Neutrophil (primary cell): Measurements from ENCODE around the gene AREG.

ENCODE experiments used
- H3K27ac ChIP-seq: fragments of 200-600 bp; sonication (generic); 2 replicates; pipeline ENCODE4 v1.5.1; 2016; ENCODE audit warnings: mild to moderate bottlenecking, moderate library complexity
- H3K27me3 ChIP-seq: fragments of 200-600 bp; sonication (generic); 2 replicates; pipeline ENCODE4 v1.6.0; 2016; ENCODE audit warnings: mild to moderate bottlenecking
- H3K36me3 ChIP-seq: fragments of 200-600 bp; sonication (generic); 2 replicates; pipeline ENCODE4 v1.5.1; 2017
- H3K4me1 ChIP-seq, 2 experiments: fragments of 200-600 bp in 1 of 2; sonication (generic) in 1 of 2; 1 replicate in 1 of 2; 2 replicates in 1 of 2; pipeline versions ENCODE4 v1.5.1 to v1.6.1; 2013 to 2016; ENCODE audit warnings: low read depth in 1 of 2, low read length in 1 of 2, mild to moderate bottlenecking in 1 of 2, moderate library complexity in 1 of 2; ENCODE audit not compliant: control insufficient read depth in 1 of 2, insufficient read depth in 1 of 2
- H3K4me3 ChIP-seq, 2 experiments: fragments of 200-600 bp in 1 of 2; sonication (generic) in 1 of 2; 1 replicate in 1 of 2; 2 replicates in 1 of 2; pipeline ENCODE4 v1.5.1; 2013 to 2016; ENCODE audit warnings: low read depth in 1 of 2, low read length in 1 of 2, mild to moderate bottlenecking in 1 of 2, moderate library complexity in 1 of 2
- H3K9me3 ChIP-seq: fragments of 200-600 bp; sonication (generic); 2 replicates; pipeline ENCODE4 v1.5.1; 2016
- CTCF ChIP-seq: fragments of 200-600 bp; sonication (generic); IDR thresholded peaks from 2 replicates; pipeline ENCODE4 v1.5.1; 2016; ENCODE audit warnings: antibody characterized with exemption

AREG gene

DNA sequence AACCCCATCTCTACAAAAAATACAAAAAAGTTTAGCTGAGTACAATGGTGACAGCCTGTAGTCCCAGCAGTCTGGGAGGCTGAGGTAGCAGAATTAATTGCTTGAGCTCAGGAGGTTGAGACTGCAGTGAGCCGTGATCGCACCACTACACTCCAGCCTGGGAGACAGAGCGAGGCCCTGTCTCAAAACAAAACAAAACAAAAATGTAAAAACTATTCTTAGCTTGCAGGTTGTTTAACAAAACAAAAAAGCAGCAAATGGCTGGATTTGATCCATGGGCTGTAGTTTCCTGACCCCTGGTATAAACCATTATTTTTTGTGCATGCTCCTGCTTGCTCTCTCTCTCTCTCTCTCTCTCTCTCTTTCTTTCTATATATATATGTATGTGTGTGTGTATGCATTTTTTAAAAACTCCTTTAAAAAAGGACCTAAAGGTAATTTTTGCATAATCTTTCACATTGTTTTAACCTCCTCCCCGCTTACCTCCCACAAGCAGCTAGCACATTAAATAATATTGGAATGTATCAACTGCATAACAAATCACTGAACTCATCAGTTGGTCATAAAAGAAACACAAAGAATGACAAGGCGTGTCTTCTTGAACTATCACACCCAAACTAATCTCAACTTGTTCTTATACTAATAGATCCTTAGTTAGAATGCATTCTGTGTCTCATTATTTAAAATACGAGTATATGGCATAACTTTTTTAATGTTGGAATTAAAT lies 4.8 kb downstream of the AREG start:
- Histone ChIP-seq H3K9me3 (no peaks in the 10 kb centered on the region), H3K27me3 (no peaks in the 10 kb centered on the region), H3K36me3 (no peaks in the 10 kb centered on the region), H3K27ac (no peak overlapping the region), H3K4me1 (peaks cover 5 to 8% of the 10 kb centered on the region in 2 experiments), H3K4me3 (no peak overlapping the region)
- no peak for TF ChIP-seq CTCF

GRCh38 chr4:74450298-74450683 lies 5.4 kb downstream of the AREG start:
- H3K4me1 ChIP-seq, result peaks cover 4% of the 10 kb centered on the region in 2 experiments
- H3K4me3 ChIP-seq, result no peak overlapping the region
- H3K36me3 ChIP-seq, result no peaks in the 10 kb centered on the region
- no peak for TF ChIP-seq CTCF
- H3K27ac ChIP-seq, result no peak overlapping the region
- H3K27me3 ChIP-seq, result no peaks in the 10 kb centered on the region
- H3K9me3 ChIP-seq, result no peaks in the 10 kb centered on the region

DNA sequence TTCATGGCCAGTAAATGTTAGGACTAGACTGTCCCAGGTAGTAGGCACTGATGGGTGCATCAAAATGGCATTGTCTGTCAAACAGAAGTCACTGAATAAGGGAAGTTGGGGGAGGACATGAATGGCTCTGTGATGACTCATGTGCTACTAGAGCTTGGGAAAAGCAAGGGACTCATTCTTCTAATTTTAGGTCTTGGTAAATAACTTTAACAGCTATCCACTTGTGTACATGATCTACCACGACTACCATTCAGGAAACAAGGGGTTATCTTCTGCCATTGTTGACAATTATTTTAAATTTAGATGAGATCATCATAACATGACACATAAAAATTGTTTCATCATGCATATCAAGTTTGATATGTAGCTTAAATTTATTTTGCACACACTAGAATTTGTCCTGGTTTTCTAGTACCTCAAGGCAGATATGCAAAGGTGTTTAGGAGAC lies 6.3 kb downstream of the AREG start:
- H3K36me3 ChIP-seq, result no peaks in the 10 kb centered on the region
- H3K27ac ChIP-seq, result no peak overlapping the region

DNA sequence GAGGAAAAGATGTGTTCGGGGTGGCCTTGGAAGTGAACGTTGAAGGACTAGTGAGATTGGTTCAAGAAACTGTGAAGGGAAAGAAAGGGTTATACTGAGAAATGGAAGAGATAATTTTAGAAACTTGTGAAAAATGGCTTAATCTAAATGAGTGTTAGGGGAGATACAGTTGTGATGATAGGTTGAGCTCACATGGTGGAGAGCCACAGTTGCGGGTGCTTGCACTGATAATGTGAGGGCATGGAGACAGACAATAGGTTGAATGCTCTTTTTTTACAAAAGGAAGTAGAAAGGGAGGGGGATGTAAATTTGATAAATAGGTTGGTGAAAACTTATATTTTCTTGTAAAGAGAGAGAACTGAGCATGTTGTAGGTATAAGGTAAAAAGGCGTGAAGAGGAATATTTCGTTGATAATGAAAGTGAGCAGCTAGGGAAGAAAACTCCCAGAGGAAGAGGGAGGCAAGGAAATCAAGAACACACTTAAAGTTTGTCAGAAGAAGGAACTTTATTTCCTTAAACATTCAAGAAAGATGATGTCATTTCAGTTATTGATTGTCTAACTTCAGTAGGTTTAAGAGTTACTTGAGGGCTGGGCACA lies 8.2 kb downstream of the AREG start:
- Histone ChIP-seq H3K27me3 (no peaks in the 10 kb centered on the region), H3K4me1 (no peaks in the 10 kb centered on the region), H3K27ac (no peak overlapping the region), H3K9me3 (no peaks in the 10 kb centered on the region), H3K36me3 (no peaks in the 10 kb centered on the region), H3K4me3 (no peak overlapping the region)
- no peak for TF ChIP-seq CTCF

More for the DNA sequence above, 6.3 kb downstream of the AREG start:
- no peak for TF ChIP-seq CTCF
- Histone ChIP-seq H3K4me1 (no peaks in the 10 kb centered on the region), H3K4me3 (no peak overlapping the region), H3K9me3 (no peaks in the 10 kb centered on the region), H3K27me3 (no peaks in the 10 kb centered on the region)

DNA sequence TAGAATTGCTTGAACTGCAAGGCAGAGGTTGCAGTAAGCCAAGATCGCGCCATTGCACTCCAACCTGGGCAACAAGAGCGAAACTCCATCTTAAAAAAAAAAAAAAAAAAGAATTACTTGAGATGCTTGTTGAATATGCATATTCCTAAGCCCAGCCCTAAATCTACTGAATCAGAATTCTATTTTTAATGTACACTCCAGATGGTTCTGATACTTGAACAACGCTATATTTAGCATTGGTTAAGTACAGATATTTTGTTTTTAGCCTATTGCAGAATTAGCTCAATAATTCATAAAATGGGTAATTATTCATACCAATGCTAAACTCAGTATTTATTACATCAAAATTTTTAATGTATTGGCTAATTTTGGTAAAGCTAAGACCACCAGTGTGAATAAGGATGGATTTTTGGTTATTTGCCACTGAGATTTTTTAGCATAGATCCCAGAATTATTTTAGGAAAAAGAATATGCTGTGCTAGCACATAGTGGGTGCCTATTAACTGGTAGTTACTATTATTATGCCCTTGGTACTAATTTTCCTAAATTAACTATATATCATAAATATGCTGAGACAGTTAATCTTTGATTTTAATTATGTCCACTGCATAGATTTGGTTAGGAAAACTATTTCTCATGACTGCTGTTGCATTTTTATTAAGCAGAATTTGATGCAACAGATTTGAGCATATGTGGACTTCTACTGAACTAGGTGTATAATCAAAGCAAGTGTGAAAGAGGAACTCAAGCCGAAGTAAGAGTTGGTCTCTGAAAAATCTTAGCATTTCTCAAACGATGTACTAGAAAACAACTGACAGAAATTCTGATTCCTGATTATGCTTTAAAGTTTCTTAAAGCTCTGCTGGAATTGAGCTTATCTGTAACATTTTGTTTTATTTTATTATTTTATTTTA lies 9.2 kb downstream of the AREG start:
- Histone ChIP-seq H3K9me3 (no peaks in the 10 kb centered on the region), H3K27me3 (no peaks in the 10 kb centered on the region), H3K27ac (no peak overlapping the region), H3K4me3 (no peak overlapping the region), H3K36me3 (no peaks in the 10 kb centered on the region), H3K4me1 (no peaks in the 10 kb centered on the region)
- TF ChIP-seq CTCF, result no peak
